SK-N-MC (cell line): ENCODE data around the gene PACRG.

Experiments
- FOXP2 ChIP-seq: optimal IDR thresholded peaks from 2 replicates; pipeline ENCODE3; 2011; ENCODE audit warnings: mild to moderate bottlenecking, moderate library complexity; ENCODE audit not compliant: insufficient read depth; ENCODE audit errors: extremely low read length, control extremely low read depth
- POLR2AphosphoS5 ChIP-seq: IDR thresholded peaks from 2 replicates; pipeline ENCODE4 v1.6.1; 2012; ENCODE audit warnings: mild to moderate bottlenecking, low read depth, low read length, borderline replicate concordance

DNA sequence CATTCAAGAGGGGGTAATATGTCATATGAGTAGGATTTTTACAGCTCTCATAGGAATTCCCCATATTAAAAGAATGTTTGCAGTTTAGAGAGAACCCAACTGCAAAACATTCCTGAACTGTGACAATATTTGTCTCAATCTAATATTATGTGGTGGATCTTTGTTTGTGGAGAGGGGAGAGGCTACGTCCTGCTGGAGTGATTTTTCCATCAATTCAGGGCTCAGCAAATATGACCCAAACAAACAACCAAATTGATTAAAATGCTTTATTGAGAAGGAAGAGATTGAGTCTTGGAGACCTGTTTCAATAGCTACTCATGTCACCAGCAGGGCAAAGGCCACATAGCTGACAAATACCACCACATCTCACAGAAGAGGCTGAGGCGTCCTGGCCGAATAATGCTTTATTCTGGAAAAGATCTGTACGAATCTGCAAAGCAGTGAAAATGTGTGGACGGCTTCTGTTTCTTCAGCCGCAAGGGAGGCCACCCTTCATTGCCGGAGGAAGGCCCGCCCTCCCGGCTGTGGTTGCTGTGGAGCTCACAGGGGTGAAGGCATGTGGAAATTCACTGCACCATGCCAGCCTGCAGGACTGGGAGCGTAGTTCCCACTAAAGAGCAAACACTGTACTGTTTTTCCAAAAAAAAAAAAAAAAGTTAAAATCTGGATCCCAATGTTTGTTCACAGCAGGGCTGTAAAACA is 597.1 kb downstream of the PACRG start:
- TF ChIP-seq FOXP2 (no peak), POLR2AphosphoS5 (no peak)
